Right atrium auricular region (tissue), 2 donors: ENCODE data around the gene NDUFB6. TPM values are rescaled to one million over a fixed set of nuclear protein-coding genes. Genes with fewer than 3 reads are reported as not detected.

Experiments used
- DNase-seq: peaks from one replicate; pipeline ENCODE4 v3.0.0-alpha.2; 2019; ENCODE audit warnings: low spot score
- H3K27ac ChIP-seq, 2 donors: fragments of 200-600 bp; sonication (generic); 1 replicate in 1 of 2; 2 replicates in 1 of 2; pipeline ENCODE4 v1.5.1; 2016 to 2019
- H3K27me3 ChIP-seq, 2 donors: fragments of 200-600 bp; sonication (generic); one replicate each; pipeline versions ENCODE4 v1.5.1 to v1.6.0; 2017 to 2019
- H3K36me3 ChIP-seq: fragments of 200-600 bp; sonication (generic); one replicate; pipeline ENCODE4 v1.5.1; 2016
- H3K4me1 ChIP-seq, 2 donors: fragments of 200-600 bp; sonication (generic); one replicate each; pipeline versions ENCODE4 v1.5.1 to v1.6.0; 2017 to 2019
- H3K4me3 ChIP-seq, 2 donors: fragments of 200-600 bp; sonication (generic); 1 replicate in 1 of 2; 2 replicates in 1 of 2; pipeline ENCODE4 v1.5.1; 2017 to 2019; ENCODE audit warnings: mild to moderate bottlenecking in 1 of 2, moderate library complexity in 1 of 2
- H3K9me3 ChIP-seq, 2 donors: fragments of 200-600 bp; sonication (generic); one replicate each; pipeline ENCODE4 v1.5.1; 2019
- total RNA-seq, 2 donors: library from RNA; depleted of rRNA; stranded (reverse); fragments of >200 nt; gene quantifications; one replicate each; pipeline ENCODE4 v1.1.0, GENCODE V29; 2016
- TF ChIP-seq, protein P1 (sequence below), 2 donors: fragments of 200-600 bp; sonication (generic); IDR thresholded peaks; one replicate each; pipeline ENCODE4 v1.5.1; 2019; ENCODE audit warnings: antibody characterized with exemption in 2 of 2

NDUFB6 gene
- total RNA-seq, 2 donors from 2014 or later = 70.1 to 134 TPM

DNA sequence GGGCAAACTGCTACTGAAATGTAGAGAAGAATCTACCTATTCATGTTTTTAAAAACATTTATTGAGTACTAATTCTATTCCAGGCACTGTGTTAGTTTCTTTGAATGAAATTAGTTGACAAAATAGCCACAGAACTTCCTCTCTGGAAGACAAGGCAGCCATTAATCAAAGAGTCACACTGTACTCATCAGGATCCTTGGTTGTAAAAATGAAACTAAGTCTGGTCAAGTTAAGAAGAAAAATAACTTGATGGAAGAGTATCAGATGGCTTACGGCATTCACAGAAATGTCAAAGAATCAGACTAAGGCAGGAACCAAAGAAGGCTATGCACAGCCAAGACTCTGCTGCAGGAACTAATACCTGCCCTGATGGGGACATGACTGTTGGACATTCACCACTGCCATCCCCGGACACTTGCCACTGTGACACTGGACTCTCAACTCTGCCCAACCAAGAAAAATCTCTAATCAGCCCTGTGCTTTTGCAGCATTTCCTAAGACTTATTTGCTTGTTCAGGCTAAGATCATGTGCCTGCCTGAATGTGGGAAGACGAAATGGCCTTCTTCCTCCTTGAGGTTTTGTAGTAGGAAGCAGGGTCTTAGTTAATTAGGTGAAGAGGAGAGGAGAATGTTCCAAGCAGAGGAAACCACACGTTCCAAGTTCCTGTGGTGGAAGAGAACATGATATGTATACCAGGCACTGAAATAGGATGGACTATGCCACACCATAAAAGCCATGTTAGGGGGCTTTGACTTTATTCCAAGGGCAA, 23.3 kb upstream of the NDUFB6 start:
- Histone ChIP-seq H3K4me1 (no peaks in the 10 kb centered on the region), H3K36me3 (no peaks in the 10 kb centered on the region), H3K4me3 (no peak overlapping the region), H3K27ac (no peak overlapping the region), H3K9me3 (no peaks in the 10 kb centered on the region), H3K27me3 (no peaks in the 10 kb centered on the region)
- TF ChIP-seq, protein P1, sequence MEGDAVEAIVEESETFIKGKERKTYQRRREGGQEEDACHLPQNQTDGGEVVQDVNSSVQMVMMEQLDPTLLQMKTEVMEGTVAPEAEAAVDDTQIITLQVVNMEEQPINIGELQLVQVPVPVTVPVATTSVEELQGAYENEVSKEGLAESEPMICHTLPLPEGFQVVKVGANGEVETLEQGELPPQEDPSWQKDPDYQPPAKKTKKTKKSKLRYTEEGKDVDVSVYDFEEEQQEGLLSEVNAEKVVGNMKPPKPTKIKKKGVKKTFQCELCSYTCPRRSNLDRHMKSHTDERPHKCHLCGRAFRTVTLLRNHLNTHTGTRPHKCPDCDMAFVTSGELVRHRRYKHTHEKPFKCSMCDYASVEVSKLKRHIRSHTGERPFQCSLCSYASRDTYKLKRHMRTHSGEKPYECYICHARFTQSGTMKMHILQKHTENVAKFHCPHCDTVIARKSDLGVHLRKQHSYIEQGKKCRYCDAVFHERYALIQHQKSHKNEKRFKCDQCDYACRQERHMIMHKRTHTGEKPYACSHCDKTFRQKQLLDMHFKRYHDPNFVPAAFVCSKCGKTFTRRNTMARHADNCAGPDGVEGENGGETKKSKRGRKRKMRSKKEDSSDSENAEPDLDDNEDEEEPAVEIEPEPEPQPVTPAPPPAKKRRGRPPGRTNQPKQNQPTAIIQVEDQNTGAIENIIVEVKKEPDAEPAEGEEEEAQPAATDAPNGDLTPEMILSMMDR (IDR thresholded peaks at IDR 0.05) = no peak
- no peak for DNase-seq

DNA sequence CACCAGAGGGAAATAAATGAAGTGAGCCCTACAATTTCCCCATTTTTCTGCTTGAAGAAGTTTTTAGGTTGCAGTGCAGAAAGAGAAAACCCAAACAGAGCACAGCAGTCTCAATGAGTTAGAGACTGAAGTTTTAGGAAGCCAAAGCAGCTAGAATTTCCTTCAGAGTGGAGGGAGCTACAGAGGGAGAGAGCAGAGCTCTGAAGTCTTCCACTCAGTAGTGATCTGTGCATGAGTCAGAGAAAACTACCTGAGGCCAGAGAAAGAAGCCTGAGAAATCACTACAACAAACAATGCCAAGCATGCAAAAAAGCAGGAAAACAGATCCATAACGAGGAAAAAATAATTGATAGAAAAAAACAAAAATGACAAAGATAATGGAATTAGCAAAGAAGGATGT, 17.9 kb upstream of the NDUFB6 start:
- no peak overlapping the region for H3K4me3 ChIP-seq

DNA sequence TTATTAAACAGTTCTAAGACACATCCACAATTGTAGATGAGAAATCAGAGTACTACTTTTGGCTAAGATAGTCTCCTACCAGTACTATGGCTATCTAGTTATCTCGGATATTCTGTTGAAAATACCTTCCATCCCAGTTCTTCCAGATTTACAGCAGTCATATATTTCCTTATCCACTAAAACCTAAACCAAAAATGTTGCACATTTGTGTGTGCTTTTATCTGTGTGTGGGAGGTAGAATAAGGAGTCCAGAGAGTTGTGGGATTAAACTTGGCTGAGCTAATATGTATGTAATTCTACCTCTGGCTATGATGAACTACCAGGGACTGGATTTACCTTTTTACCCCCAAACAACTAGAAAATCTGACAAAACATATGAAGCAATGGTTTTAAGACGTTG, 17.5 kb upstream of the NDUFB6 start:
- TF ChIP-seq, protein P1 (IDR thresholded peaks at IDR 0.05) = no peak
- Histone ChIP-seq H3K27ac (no peak overlapping the region), H3K36me3 (no peaks in the 10 kb centered on the region), H3K4me3 (no peak overlapping the region), H3K9me3 (no peaks in the 10 kb centered on the region), H3K4me1 (no peaks in the 10 kb centered on the region), H3K27me3 (no peaks in the 10 kb centered on the region)
- no peak for DNase-seq

More for the DNA sequence above, 17.9 kb upstream of the NDUFB6 start:
- TF ChIP-seq, protein P1 (IDR thresholded peaks at IDR 0.05) = no peak
- Histone ChIP-seq H3K9me3 (no peaks in the 10 kb centered on the region), H3K4me1 (no peaks in the 10 kb centered on the region), H3K27ac (no peak overlapping the region), H3K27me3 (no peaks in the 10 kb centered on the region), H3K36me3 (no peaks in the 10 kb centered on the region)
- DNase-seq = no peak

DNA sequence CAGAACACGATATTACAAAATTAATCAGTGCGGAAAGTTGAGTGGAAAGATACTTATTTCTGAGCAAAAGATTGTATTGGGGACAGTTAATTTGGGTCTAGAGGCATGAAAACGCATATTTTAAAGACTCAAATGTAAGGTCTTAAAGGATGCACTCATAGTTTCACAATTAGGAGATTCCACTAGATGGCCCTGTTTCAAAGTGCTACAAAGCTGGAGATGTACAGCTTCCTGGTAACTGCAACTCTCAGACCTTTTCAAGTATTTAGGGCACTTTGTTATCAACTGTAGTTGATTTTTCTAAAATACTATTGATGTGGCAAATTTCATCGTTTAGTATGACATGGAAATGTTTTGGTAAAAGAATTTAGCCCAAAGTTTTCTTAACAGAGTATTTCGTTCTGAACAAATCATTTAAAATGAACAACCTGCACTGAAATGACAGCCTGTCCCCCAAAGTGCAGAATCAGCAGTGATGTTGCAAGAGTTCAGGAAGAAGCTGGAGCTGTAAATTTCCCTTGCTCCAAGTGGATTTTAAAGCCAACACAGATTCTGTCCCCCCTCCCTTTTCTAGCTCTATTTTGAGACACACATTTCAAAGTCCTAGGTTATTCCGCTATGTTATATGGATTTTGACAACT, 16.2 kb upstream of the NDUFB6 start:
- Histone ChIP-seq H3K27ac (no peak overlapping the region), H3K4me1 (no peaks in the 10 kb centered on the region), H3K4me3 (no peak overlapping the region), H3K9me3 (no peaks in the 10 kb centered on the region), H3K36me3 (no peaks in the 10 kb centered on the region), H3K27me3 (no peaks in the 10 kb centered on the region)
- TF ChIP-seq, protein P1 (IDR thresholded peaks at IDR 0.05) = peak in 1 of 2 donors; percentile 59
- DNase-seq = no peak

DNA sequence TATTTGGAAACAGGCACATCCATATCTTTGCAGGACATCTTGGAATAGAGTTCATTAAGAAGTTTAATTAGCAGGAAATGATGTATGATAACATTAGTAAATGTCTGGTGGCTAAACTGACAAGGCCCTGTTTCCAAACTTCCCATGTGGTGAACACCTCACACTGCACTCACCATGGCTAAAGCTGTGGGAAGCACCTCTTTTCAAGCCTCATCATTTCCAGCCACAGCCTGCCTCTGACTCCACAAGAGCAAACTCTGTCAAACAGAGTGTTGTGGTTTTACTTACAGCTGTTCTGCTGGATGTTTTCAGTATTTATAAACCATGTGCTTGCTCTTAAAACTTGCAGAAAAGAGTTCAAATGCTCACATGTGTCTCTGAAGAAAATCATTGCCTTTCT, 14.9 kb upstream of the NDUFB6 start:
- H3K36me3 ChIP-seq = no peaks in the 10 kb centered on the region
- no peaks in the 10 kb centered on the region for H3K27me3 ChIP-seq
- no peaks in the 10 kb centered on the region for H3K4me1 ChIP-seq
- no peaks in the 10 kb centered on the region for H3K9me3 ChIP-seq
- TF ChIP-seq, protein P1 (IDR thresholded peaks at IDR 0.05) = no peak
- H3K4me3 ChIP-seq = no peak overlapping the region
- no peak for DNase-seq
- H3K27ac ChIP-seq = no peak overlapping the region
